Measurements from ENCODE around the gene GPRC5C.

DNA sequence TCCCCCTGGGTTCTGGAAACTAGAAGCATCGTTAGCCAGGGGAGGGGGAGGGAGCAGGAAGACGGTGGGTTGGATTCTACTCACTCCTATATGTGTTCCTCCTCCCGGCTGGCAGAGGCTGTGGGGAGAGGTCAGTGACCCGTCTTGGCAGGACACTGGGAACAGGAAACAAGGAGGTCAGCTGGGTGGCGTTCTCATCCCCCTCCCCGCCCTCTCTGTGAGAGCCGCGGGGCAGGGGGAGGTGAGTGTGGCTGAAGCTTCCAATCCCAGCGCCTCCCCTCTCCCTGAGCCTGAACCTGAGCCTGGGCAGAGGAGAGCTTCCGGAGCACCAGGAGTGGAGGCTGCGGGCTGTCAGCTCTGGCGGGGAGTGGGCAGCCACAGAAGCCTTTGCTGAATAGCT, 12.5 kb downstream of the GPRC5C start:
- TF ChIP-seq GATA2 (IDR thresholded peaks at IDR 0.05; ENCODE audit: low read depth, low read length) (no peak), GATA3 (IDR thresholded peaks at IDR 0.05; ENCODE audit: low read depth, low read length) (no peak)
